GM19467 (cell line): ENCODE measurements around the gene MAP3K9.

Experiments used
- ATAC-seq: cut with Tn5 transposase; IDR thresholded peaks from one replicate; pipeline ENCODE4 v1.9.1; 2021; ENCODE audit warnings: mild to moderate bottlenecking, moderate library complexity; ENCODE audit not compliant: unreplicated experiment

MAP3K9 gene

GRCh38 chr14:70821584-70822529, 12.5 kb upstream of the MAP3K9 start:
- ATAC-seq, result no peak

- no peak for ATAC-seq
These were observed 7.2 kb upstream of the MAP3K9 start for GRCh38 chr14:70816525-70816924.

- ATAC-seq, result no peak
These were observed 5.2 kb upstream of the MAP3K9 start for GRCh38 chr14:70814466-70814865.

DNA sequence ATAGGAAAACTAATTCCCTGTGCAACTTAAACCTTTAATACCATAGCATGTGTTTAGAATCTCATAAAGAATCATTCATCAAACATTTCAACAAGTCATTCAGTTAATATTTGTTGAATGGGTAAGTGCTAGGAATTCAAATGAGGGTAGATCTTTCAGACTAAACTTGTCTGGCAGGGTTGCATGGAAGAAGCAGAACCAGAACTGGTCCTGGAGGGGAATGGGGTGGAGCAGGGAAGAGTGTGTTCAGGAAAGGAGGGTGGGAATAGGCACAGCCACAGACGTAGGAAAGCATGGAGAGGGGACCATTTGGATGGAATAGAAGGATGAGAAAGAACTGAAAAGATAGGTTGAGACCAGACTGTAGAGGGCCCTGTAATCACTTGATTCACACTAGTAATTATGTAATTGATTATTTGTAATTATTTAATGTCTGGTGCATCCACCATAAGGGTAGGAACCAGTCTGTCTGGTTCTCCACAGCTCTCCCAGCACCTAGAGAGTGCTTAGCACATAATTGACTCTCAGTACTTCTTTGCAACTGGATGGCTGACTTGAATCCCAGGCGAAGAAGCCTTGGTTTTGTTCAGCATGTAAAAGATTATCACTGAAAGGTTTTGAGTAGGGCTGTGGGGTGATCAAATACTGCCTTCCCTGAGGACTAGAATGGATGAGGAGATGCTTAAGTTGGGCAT, 3.0 kb upstream of the MAP3K9 start:
- ATAC-seq, result no peak

DNA sequence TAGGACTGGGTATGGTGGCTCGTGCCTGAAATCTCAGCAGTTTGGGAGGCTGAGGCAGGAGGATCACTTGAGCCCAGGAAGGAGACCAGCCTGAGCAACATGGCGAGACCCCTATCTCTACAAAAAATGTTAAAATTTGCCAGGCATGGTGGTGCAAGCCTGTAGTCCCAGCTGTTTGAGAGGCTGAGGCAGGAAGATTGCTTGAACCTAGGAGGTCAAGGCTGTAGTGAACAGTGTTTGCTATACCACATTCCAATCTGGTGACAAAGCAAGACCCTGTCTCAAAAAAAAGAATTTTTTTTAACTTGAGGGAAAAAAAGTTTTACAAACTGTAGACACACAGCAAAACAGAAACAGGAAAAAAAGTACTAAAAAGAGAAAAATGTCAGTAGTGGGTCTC, 2.3 kb upstream of the MAP3K9 start:
- no peak for ATAC-seq

GRCh38 chr14:70811050-70811449, 1.7 kb upstream of the MAP3K9 start:
- ATAC-seq, result no peak

- no peak for ATAC-seq
These were observed 1.3 kb upstream of the MAP3K9 start for GRCh38 chr14:70810621-70811020.

GRCh38 chr14:70808416-70809224, 693 bp downstream of the MAP3K9 start:
- ATAC-seq, result peak; percentile 9

GRCh38 chr14:70807898-70808415, 1.4 kb downstream of the MAP3K9 start:
- no peak for ATAC-seq

GRCh38 chr14:70804556-70805162, 4.7 kb downstream of the MAP3K9 start:
- no peak for ATAC-seq

- ATAC-seq, result no peak
These were observed 5.7 kb downstream of the MAP3K9 start for GRCh38 chr14:70803321-70804310.

DNA sequence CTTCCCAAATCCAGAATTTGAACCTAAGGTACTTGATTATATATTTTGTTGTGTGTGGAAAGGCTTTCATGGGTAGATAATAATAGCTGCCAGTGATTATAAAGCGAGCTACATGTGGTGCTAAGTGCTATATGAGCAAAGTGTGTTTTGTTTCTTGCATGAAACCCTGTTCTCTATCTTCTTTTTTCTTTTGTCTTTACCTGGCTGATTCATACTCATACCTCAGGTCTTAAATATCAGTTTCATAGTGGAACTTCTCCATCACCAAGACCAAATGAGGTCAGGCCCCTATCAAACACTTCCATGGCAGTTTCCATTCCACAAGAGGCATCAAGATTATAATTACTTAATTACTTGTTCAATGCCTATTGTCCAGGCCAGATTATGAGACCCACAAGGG, 6.9 kb downstream of the MAP3K9 start:
- ATAC-seq, result no peak

- ATAC-seq, result no peak
These were observed 7.5 kb downstream of the MAP3K9 start for GRCh38 chr14:70801836-70802235.

GRCh38 chr14:70796551-70796950, 12.8 kb downstream of the MAP3K9 start:
- no peak for ATAC-seq

DNA sequence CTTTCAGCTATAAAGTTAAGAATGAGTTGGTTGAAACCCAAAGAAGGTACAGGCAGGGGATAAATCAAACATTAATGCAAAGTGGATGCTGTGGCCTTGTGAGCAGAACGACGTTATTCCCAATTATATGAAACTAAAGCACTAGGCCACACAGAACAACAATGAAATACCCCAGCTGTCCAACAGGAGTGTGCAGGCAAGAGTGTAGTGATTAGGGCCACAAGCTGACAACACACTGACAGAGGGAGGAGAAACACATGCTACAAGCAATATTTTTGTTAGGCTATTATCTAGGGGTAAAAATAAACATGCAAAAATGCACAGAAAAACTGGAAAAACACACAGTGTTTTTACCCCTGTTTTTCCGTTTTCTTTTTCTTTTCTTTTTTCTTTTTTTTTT, 15.0 kb downstream of the MAP3K9 start:
- ATAC-seq, result no peak

GRCh38 chr14:70793637-70794036, 15.7 kb downstream of the MAP3K9 start:
- ATAC-seq, result no peak

GRCh38 chr14:70792939-70793338, 16.4 kb downstream of the MAP3K9 start:
- no peak for ATAC-seq

GRCh38 chr14:70791971-70792370, 17.3 kb downstream of the MAP3K9 start:
- ATAC-seq, result no peak

DNA sequence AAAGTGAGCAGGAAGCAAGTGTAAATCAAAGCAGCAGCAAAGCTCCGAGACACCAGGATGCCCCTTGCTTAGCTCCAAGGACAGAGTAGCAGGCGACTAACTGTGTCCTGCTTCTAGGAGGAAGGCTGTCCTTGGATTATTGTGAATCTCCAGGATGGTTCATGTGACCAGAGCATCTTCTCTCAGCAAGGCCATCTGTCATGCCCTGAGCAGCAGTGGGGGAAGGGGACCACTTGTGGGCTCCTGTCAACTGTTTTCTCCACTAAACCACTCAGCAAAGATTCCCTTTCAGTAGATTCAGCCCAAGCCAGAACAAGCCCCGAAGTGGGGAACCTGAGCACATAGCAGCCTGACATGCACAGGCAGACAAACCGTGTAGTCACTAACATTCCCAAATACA, 19.4 kb downstream of the MAP3K9 start:
- no peak for ATAC-seq
